ENCODE data around the gene LRP1B. TPM values are rescaled to one million over a fixed set of nuclear protein-coding genes. Genes with fewer than 3 reads are reported as not detected.

Gene LRP1B
- total RNA-seq, 4 donors from 2014 or later: 0.85 to 3.3 (median 1.1) TPM; not detected in 1

DNA sequence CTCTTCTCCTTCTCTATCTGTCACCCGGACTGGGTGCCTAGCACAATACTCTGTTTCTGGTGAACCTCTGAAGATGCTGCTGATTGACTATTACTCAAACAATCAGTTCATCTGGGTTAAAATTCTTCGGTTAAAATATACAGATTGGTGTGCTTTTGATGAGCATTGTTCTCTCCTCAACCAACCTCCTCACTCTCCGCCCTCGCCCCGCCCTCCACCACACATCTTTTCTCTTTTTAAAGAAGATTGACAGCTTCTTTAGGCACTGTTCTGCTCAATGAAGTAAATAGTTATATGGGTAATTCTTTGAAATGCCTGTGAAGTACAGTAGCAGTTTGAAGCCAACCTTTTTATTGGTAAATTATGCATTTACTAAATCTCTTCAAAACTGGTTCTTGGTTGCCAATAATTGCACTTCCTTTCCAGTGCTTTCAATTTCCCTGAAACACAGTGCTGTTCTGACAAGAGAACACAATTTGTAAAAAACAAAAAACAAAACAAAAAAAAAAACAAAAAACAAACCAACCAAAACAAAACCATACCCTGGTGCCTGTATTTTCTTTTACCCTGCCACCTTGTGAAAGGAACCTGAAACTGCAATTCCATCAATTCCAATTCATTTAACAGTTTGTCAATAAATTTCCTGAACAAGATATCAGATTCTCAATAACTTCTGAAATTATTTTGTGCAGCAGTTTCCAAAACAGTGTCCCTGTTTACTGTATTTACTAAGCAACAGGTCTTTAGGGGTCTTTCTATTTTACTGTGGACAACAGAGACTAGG, 188.6 kb downstream of the LRP1B start:
- Histone ChIP-seq H3K27me3 (no peaks in the 10 kb centered on the region), H3K4me3 (no peak overlapping the region), H3K36me3 (no peaks in the 10 kb centered on the region), H3K27ac (no peak overlapping the region), H3K4me1 (no peaks in the 10 kb centered on the region), H3K9me3 (no peaks in the 10 kb centered on the region)
- DNase-seq: no peak
- TF ChIP-seq POLR2A (IDR thresholded peaks at IDR 0.05): no peak
- TF ChIP-seq, protein P1, sequence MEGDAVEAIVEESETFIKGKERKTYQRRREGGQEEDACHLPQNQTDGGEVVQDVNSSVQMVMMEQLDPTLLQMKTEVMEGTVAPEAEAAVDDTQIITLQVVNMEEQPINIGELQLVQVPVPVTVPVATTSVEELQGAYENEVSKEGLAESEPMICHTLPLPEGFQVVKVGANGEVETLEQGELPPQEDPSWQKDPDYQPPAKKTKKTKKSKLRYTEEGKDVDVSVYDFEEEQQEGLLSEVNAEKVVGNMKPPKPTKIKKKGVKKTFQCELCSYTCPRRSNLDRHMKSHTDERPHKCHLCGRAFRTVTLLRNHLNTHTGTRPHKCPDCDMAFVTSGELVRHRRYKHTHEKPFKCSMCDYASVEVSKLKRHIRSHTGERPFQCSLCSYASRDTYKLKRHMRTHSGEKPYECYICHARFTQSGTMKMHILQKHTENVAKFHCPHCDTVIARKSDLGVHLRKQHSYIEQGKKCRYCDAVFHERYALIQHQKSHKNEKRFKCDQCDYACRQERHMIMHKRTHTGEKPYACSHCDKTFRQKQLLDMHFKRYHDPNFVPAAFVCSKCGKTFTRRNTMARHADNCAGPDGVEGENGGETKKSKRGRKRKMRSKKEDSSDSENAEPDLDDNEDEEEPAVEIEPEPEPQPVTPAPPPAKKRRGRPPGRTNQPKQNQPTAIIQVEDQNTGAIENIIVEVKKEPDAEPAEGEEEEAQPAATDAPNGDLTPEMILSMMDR (IDR thresholded peaks at IDR 0.05): no peak

DNA sequence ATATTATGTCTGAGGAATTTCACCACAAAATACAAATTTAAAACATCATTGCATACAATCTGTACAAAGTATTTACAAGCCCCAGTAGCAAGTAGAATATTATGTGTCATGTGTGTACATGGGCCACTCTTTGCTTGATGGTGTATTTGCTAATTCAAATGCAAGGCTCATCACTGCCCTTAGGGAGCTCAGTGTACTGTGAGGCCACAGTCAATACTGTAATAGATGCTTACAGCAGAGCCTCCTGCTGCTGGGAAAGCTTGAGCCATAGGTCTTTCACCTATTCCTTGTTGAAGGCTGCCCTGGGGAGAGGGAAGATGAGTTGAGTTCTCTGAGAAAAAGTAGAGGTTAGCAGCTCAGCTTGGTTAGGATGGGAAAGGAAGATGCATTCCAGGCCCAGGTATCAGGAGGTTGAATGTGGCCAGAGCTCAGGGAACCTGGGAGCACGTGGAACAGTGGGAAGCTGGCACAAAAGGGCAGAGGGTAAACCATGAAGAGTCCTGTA, 189.6 kb downstream of the LRP1B start:
- H3K4me1 ChIP-seq: no peaks in the 10 kb centered on the region
- no peak for DNase-seq
- no peaks in the 10 kb centered on the region for H3K9me3 ChIP-seq
- no peak for TF ChIP-seq POLR2A (IDR thresholded peaks at IDR 0.05)
- TF ChIP-seq, protein P1 (IDR thresholded peaks at IDR 0.05): no peak
- H3K27ac ChIP-seq: no peak overlapping the region
- no peaks in the 10 kb centered on the region for H3K27me3 ChIP-seq
- no peaks in the 10 kb centered on the region for H3K36me3 ChIP-seq
- H3K4me3 ChIP-seq: no peak overlapping the region

DNA sequence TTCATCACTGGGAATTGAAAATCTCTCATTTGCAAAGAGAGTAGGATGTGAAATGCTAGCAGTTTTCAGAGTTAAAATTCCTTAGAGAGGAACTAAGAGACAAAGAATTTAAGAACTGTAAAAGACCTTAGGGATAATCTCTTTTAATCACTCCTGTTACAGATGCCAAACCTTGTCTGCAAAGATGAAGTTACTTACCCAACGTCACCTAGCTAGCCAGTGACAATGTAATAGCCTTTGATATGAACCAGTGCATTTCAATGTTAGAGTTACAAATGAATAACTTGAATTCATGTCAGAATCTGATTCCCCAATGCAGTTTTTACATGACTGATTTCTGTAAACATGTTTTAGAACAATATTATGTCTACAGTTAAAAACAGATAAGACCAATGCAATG, 190.1 kb downstream of the LRP1B start:
- Histone ChIP-seq H3K36me3 (no peaks in the 10 kb centered on the region), H3K27ac (no peak overlapping the region), H3K27me3 (no peaks in the 10 kb centered on the region), H3K4me3 (no peak overlapping the region), H3K4me1 (no peaks in the 10 kb centered on the region), H3K9me3 (no peaks in the 10 kb centered on the region)
- TF ChIP-seq, protein P1 (IDR thresholded peaks at IDR 0.05): no peak
- no peak for TF ChIP-seq POLR2A (IDR thresholded peaks at IDR 0.05)
- DNase-seq: no peak

DNA sequence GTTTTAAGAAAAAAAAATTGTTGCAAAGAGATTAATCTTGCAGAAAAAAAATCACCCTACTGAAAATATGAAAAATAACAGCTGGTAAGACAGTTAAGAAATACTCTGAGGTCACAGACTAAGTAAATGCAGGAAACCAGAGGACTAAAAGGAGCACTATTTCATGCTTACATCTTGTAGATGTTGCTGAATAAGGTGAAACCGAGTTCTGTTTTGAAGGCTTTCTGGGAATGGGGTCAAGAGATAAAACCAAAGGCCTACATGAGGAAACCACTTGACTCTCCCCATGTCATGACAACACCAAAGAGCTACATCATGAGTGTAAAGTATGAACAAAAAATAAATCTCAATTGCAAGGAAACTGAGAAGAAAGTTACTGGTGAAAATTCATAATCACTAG, 197.6 kb downstream of the LRP1B start:
- Histone ChIP-seq H3K27me3 (no peaks in the 10 kb centered on the region), H3K4me1 (no peaks in the 10 kb centered on the region), H3K9me3 (no peaks in the 10 kb centered on the region), H3K4me3 (no peak overlapping the region), H3K36me3 (no peaks in the 10 kb centered on the region), H3K27ac (no peak overlapping the region)
- DNase-seq: no peak
- TF ChIP-seq, protein P1 (IDR thresholded peaks at IDR 0.05): no peak
- TF ChIP-seq POLR2A (IDR thresholded peaks at IDR 0.05): no peak

DNA sequence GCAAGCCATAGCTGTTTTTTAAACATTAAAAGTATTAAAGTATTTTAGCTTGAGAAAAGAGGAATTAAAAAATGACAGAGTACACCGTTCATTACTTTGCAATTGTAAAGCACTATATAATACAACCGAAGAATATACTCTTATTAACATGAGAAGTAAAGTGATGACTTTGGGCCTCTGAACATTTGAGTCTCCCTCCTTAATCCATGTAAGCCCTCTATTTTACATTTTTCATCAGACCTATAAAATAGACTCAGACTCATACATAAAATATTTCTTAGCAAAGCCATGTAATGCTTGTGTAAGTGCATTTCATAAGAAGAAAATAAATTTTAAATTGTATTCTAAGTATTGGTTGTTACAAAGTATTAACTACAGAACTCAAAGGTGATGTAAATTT, 198.6 kb downstream of the LRP1B start:
- no peaks in the 10 kb centered on the region for H3K36me3 ChIP-seq
- no peak overlapping the region for H3K4me3 ChIP-seq
- no peak overlapping the region for H3K27ac ChIP-seq
- TF ChIP-seq, protein P1 (IDR thresholded peaks at IDR 0.05): no peak
- no peak for TF ChIP-seq POLR2A (IDR thresholded peaks at IDR 0.05)
- no peak for DNase-seq
- no peaks in the 10 kb centered on the region for H3K27me3 ChIP-seq
- H3K4me1 ChIP-seq: no peaks in the 10 kb centered on the region
- no peaks in the 10 kb centered on the region for H3K9me3 ChIP-seq

Data from Peyer's patch (tissue), 4 donors.